ENCODE results near the gene MRGPRG.

- TF ChIP-seq, protein P1, sequence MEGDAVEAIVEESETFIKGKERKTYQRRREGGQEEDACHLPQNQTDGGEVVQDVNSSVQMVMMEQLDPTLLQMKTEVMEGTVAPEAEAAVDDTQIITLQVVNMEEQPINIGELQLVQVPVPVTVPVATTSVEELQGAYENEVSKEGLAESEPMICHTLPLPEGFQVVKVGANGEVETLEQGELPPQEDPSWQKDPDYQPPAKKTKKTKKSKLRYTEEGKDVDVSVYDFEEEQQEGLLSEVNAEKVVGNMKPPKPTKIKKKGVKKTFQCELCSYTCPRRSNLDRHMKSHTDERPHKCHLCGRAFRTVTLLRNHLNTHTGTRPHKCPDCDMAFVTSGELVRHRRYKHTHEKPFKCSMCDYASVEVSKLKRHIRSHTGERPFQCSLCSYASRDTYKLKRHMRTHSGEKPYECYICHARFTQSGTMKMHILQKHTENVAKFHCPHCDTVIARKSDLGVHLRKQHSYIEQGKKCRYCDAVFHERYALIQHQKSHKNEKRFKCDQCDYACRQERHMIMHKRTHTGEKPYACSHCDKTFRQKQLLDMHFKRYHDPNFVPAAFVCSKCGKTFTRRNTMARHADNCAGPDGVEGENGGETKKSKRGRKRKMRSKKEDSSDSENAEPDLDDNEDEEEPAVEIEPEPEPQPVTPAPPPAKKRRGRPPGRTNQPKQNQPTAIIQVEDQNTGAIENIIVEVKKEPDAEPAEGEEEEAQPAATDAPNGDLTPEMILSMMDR (IDR thresholded peaks at IDR 0.05; ENCODE audit: low read depth, low read length, poor library complexity, severe bottlenecking): no peak
- no peak for TF ChIP-seq EZH2phosphoT487 (IDR thresholded peaks at IDR 0.05; ENCODE audit: borderline replicate concordance, low read length)
These were observed 16.3 kb downstream of the MRGPRG start for GRCh38 chr11:3202305-3202704.
